SU-DHL-6 (cell line): Measurements from ENCODE around the gene ASCC2.

Experiments used
- H2AFZ ChIP-seq: fragments of 200-600 bp; sonication (generic); 2 replicates; pipeline ENCODE4 v1.6.1; 2014; ENCODE audit warnings: low read depth, mild to moderate bottlenecking, moderate library complexity, mixed read lengths, antibody characterized with exemption, low read length; ENCODE audit not compliant: severe bottlenecking
- H3F3A ChIP-seq: fragments of 200-600 bp; shearing (Covaris generic); 2 replicates; pipeline ENCODE4 v1.6.0; 2016; ENCODE audit warnings: antibody characterized with exemption, mild to moderate bottlenecking; ENCODE audit not compliant: insufficient read depth
- H3K27ac ChIP-seq: fragments of 200-600 bp; sonication (generic); 2 replicates; pipeline ENCODE4 v1.5.1; 2016; ENCODE audit warnings: low read depth, mild to moderate bottlenecking, low read length, moderate library complexity, mixed read lengths
- H3K27me3 ChIP-seq: fragments of 200-600 bp; sonication (generic), shearing (Covaris generic); 2 replicates; pipeline ENCODE4 v1.6.0; 2014; ENCODE audit warnings: mild to moderate bottlenecking, low read length
- H3K36me3 ChIP-seq: fragments of 200-600 bp; sonication (generic); 2 replicates; pipeline ENCODE4 v1.6.1; 2014; ENCODE audit warnings: mild to moderate bottlenecking, low read length, mixed read lengths
- H3K4me2 ChIP-seq: fragments of 300-600, 200-600 bp; shearing (Covaris generic), sonication (generic); 2 replicates; pipeline ENCODE4 v1.6.0; 2014; ENCODE audit warnings: low read length, low read depth, mild to moderate bottlenecking; ENCODE audit not compliant: poor library complexity, severe bottlenecking
- H3K4me3 ChIP-seq: fragments of 200-600 bp; sonication (generic); 2 replicates; pipeline ENCODE4 v1.5.1; 2014; ENCODE audit warnings: antibody characterized with exemption, low read length, mild to moderate bottlenecking, mixed read lengths; ENCODE audit not compliant: insufficient read depth, poor library complexity, severe bottlenecking
- H3K79me2 ChIP-seq: fragments of 200-600 bp; sonication (generic); 2 replicates; pipeline ENCODE4 v1.6.1; 2014; ENCODE audit warnings: mild to moderate bottlenecking, low read length, moderate library complexity; ENCODE audit not compliant: insufficient read depth
- H3K9ac ChIP-seq: fragments of 200-600 bp; sonication (generic); 2 replicates; pipeline ENCODE4 v1.7.0; 2014; ENCODE audit warnings: mild to moderate bottlenecking, low read length
- H3K9me2 ChIP-seq: fragments of 200-600 bp; sonication (generic); replicated peaks from 2 replicates; pipeline ENCODE4 v1.6.1; 2014; ENCODE audit warnings: low read length; ENCODE audit not compliant: insufficient read depth
- H3K9me3 ChIP-seq: fragments of 200-600 bp; sonication (generic); 2 replicates; pipeline ENCODE4 v1.6.1; 2014; ENCODE audit warnings: low read length, mixed read lengths; ENCODE audit not compliant: insufficient read depth
- H4K20me1 ChIP-seq: fragments of 200-600 bp; sonication (generic); 2 replicates; pipeline ENCODE4 v1.6.1; 2014; ENCODE audit warnings: low read depth, mild to moderate bottlenecking, antibody characterized with exemption, low read length, moderate library complexity, mixed read lengths
- CTCF ChIP-seq: fragments of 200-600 bp; sonication (generic); IDR thresholded peaks from one replicate; pipeline ENCODE4 v1.5.1; 2017; ENCODE audit warnings: antibody characterized with exemption, mild to moderate bottlenecking, low read length, moderate library complexity; ENCODE audit not compliant: insufficient read depth, poor library complexity, severe bottlenecking
- EZH2phosphoT487 ChIP-seq: fragments of 200-600 bp; sonication (generic), shearing (Covaris generic); conservative IDR thresholded peaks from 2 replicates; pipeline ENCODE4 v1.6.1; 2018; ENCODE audit warnings: mild to moderate bottlenecking, antibody characterized with exemption, low read length, moderate library complexity, mixed read lengths

ASCC2 gene

GRCh38 chr22:29806196-29806595 is 31.9 kb downstream of the ASCC2 start:
- H3K79me2 ChIP-seq, result no peaks in the 10 kb centered on the region
- H4K20me1 ChIP-seq, result no peaks in the 10 kb centered on the region
- no peaks in the 10 kb centered on the region for H3K27me3 ChIP-seq
- no peaks in the 10 kb centered on the region; the same call in 1 of the 2 replicates for H3K36me3 ChIP-seq
- H3K4me3 ChIP-seq, result no peak overlapping the region
- H3K4me2 ChIP-seq, result no peak overlapping the region
- H3F3A ChIP-seq, result no peaks in the 10 kb centered on the region
- H3K9me2 ChIP-seq, result no peaks in the 10 kb centered on the region
- H3K9me3 ChIP-seq, result no peaks in the 10 kb centered on the region
- no peak overlapping the region for H2AFZ ChIP-seq
- no peak overlapping the region for H3K9ac ChIP-seq
- TF ChIP-seq CTCF, result no peak
- TF ChIP-seq EZH2phosphoT487, result no peak
- no peak overlapping the region for H3K27ac ChIP-seq

DNA sequence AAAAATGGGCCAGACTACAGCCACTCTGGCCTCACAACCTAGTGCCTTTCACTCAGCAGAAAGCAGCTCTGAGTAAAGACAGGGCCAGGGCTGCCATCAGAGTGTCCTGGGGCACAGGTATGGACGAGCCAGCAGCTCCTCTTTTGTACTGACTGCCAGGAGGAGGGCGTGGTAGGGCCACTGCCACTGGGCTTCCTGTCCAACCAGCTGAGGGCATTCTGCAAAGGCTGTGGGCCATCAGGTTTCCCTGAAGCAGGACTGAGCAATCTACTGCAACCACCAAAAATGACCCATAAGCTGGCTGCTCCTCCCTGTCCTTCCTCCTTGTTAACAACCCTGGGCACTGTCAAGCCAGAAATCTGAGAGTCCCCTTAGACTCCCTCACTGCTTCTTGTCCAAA is 33.1 kb downstream of the ASCC2 start:
- TF ChIP-seq CTCF (no peak), EZH2phosphoT487 (no peak)
- Histone ChIP-seq H4K20me1 (no peaks in the 10 kb centered on the region), H3K27ac (no peak overlapping the region), H3F3A (no peaks in the 10 kb centered on the region), H3K79me2 (no peaks in the 10 kb centered on the region), H3K27me3 (no peaks in the 10 kb centered on the region), H3K9me2 (no peaks in the 10 kb centered on the region), H3K4me2 (no peak overlapping the region), H2AFZ (no peak overlapping the region), H3K9ac (no peak overlapping the region), H3K9me3 (no peaks in the 10 kb centered on the region), H3K36me3 (peaks cover 5% of the 10 kb centered on the region; the same call in 1 of the 2 replicates), H3K4me3 (no peak overlapping the region)

- no peaks in the 10 kb centered on the region for H3F3A ChIP-seq
- H3K79me2 ChIP-seq, result no peaks in the 10 kb centered on the region
- H3K27me3 ChIP-seq, result no peaks in the 10 kb centered on the region
- H3K4me3 ChIP-seq, result no peak overlapping the region
- no peak overlapping the region for H3K4me2 ChIP-seq
- H4K20me1 ChIP-seq, result no peaks in the 10 kb centered on the region
- no peak overlapping the region for H3K9ac ChIP-seq
- peaks cover 5% of the 10 kb centered on the region; the same call in 1 of the 2 replicates for H3K36me3 ChIP-seq
- no peaks in the 10 kb centered on the region for H3K9me2 ChIP-seq
- H2AFZ ChIP-seq, result no peak overlapping the region
- no peak overlapping the region for H3K27ac ChIP-seq
- TF ChIP-seq EZH2phosphoT487 (no peak), CTCF (no peak)
- H3K9me3 ChIP-seq, result no peaks in the 10 kb centered on the region
Observed at GRCh38 chr22:29803190-29803589, 34.9 kb downstream of the ASCC2 start.

DNA sequence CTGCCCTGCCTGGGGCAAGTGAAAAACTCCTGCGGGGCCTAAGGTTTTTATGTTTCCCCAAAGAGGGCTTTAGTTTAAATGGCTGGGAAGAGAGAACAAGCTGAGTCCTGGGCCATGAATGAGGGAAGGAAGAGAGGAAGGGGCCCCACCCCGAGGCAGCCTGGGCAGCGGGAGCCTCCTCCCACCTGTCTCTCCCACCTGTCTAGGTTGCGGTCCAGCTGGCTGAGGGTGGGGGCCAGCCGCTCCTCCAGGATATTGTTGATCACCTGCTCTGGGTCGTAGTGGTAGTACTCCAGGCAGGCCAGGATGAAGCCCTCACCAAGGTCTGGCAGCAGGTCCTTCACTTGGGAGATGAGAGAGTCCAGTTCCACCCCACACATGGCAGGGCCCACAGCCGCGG is 36.3 kb downstream of the ASCC2 start:
- Histone ChIP-seq H3K36me3 (peaks cover 5% of the 10 kb centered on the region; the same call in 1 of the 2 replicates), H3K4me3 (no peak overlapping the region), H3K4me2 (no peak overlapping the region), H3K9me2 (no peaks in the 10 kb centered on the region), H3K9ac (no peak overlapping the region), H2AFZ (no peak overlapping the region), H3F3A (no peaks in the 10 kb centered on the region), H3K27ac (no peak overlapping the region), H4K20me1 (no peaks in the 10 kb centered on the region), H3K79me2 (no peaks in the 10 kb centered on the region), H3K27me3 (no peaks in the 10 kb centered on the region), H3K9me3 (no peaks in the 10 kb centered on the region)
- TF ChIP-seq EZH2phosphoT487 (no peak), CTCF (no peak)
